ENCODE measurements around the gene WIPI1. TPM values are rescaled to one million over a fixed set of nuclear protein-coding genes. Genes with fewer than 3 reads are reported as not detected.

Gene WIPI1
- total RNA-seq, 2 experiments from 2014 or later, result 34.4 to 43.5 TPM

DNA sequence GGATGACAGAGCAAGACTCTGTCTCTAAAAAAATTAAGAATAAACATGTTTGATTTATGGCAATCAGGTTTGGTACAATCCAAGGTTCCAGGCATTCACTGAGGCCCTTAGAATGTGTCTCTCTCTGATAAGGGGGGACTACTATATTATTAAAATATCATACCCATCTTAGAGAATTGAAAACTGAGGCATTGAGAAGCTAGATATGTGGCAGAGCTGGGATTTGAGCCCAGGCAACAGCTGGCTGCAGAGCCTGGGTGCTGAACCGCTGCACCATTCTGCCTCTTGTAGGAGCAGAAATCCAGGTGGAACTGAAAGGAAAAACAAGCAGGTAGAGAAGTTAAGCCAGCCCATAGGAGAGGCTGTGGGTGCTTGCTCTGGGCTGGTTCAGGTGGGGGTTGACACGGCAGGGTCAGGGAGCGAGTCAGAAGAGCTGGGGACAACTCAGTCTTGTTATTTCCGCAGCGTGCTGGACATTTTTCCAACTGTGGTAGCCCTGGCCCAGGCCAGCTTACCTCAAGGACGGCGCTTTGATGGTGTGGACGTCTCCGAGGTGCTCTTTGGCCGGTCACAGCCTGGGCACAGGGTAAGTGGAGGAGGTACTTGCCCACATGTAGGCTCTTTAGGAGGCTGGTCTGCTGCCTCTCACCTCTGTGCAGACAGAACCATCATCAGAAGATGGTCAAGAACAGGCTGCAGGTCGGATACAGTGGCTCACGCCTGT is 62.5 kb downstream of the WIPI1 start:
- no peaks in the 10 kb centered on the region for H3K79me2 ChIP-seq (ENCODE audit: insufficient read depth, low read depth, low read length)
- CTCF ChIA-PET (ENCODE audit: unreplicated experiment), result interaction anchor here (0.9 to 1.0 kb wide), 2 partner anchors 119 to 130 kb away, joined by 3 read pairs; no protein-coding TSS in a partner anchor

GRCh38 chr17:68391561-68392268 is 65.6 kb downstream of the WIPI1 start:
- Histone ChIP-seq H3K27ac (ENCODE audit: low read depth, low read length, poor library complexity, severe bottlenecking) (no peak overlapping the region), H4K20me1 (ENCODE audit: insufficient read depth, low read length) (no peaks in the 10 kb centered on the region), H3K9me2 (ENCODE audit: insufficient read depth, low read length) (no peaks in the 10 kb centered on the region), H2AFZ (ENCODE audit: low read length) (no peak overlapping the region), H3K36me3 (ENCODE audit: insufficient read depth, low read length) (no peaks in the 10 kb centered on the region; the same call in 1 of the 2 replicates), H3K4me2 (ENCODE audit: low read length) (no peak overlapping the region), H3K4me3 (ENCODE audit: low read depth, low read length, poor library complexity, severe bottlenecking) (no peak overlapping the region), H3K9me3 (ENCODE audit: low read length) (no peaks in the 10 kb centered on the region; the same call in 1 of the 2 replicates), H3K79me2 (ENCODE audit: insufficient read depth, low read depth, low read length) (no peaks in the 10 kb centered on the region), H3K4me1 (ENCODE audit: insufficient read depth, low read length, poor library complexity, severe bottlenecking) (no peaks in the 10 kb centered on the region)
- CTCF ChIA-PET (ENCODE audit: unreplicated experiment), result no interaction called here
- POLR2A ChIA-PET, result interaction anchor here (0.5 to 1.3 kb wide), 5 partner anchors 7 to 1252 kb away, joined by 3 to 4 read pairs (median 3); no protein-coding TSS in a partner anchor
- TF ChIP-seq EZH2phosphoT487 (IDR thresholded peaks at IDR 0.05; ENCODE audit: borderline replicate concordance, low read depth, low read length), result no peak
- TF ChIP-seq, protein P1, sequence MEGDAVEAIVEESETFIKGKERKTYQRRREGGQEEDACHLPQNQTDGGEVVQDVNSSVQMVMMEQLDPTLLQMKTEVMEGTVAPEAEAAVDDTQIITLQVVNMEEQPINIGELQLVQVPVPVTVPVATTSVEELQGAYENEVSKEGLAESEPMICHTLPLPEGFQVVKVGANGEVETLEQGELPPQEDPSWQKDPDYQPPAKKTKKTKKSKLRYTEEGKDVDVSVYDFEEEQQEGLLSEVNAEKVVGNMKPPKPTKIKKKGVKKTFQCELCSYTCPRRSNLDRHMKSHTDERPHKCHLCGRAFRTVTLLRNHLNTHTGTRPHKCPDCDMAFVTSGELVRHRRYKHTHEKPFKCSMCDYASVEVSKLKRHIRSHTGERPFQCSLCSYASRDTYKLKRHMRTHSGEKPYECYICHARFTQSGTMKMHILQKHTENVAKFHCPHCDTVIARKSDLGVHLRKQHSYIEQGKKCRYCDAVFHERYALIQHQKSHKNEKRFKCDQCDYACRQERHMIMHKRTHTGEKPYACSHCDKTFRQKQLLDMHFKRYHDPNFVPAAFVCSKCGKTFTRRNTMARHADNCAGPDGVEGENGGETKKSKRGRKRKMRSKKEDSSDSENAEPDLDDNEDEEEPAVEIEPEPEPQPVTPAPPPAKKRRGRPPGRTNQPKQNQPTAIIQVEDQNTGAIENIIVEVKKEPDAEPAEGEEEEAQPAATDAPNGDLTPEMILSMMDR (conservative IDR thresholded peaks at IDR 0.05; ENCODE audit: low read length), result no peak
- intact Hi-C loops (cut with micrococcal nuclease; ENCODE audit: unreplicated experiment), result no loop called here
- no peak for DNase-seq (ENCODE audit: low spot score)
- no TSS peak for BruUV-seq (replicated peaks)

More for the DNA sequence above, 62.5 kb downstream of the WIPI1 start:
- no peaks in the 10 kb centered on the region for H3K9me2 ChIP-seq (ENCODE audit: insufficient read depth, low read length)
- no peak overlapping the region for H3K4me3 ChIP-seq (ENCODE audit: low read depth, low read length, poor library complexity, severe bottlenecking)
- H4K20me1 ChIP-seq (ENCODE audit: insufficient read depth, low read length), result no peaks in the 10 kb centered on the region
- no TSS peak for BruUV-seq (replicated peaks)
- TF ChIP-seq, protein P1 (conservative IDR thresholded peaks at IDR 0.05; ENCODE audit: low read length), result no peak
- no peak overlapping the region for H3K4me2 ChIP-seq (ENCODE audit: low read length)
- no peaks in the 10 kb centered on the region; the same call in 1 of the 2 replicates for H3K36me3 ChIP-seq (ENCODE audit: insufficient read depth, low read length)
- H3K27ac ChIP-seq (ENCODE audit: low read depth, low read length, poor library complexity, severe bottlenecking), result no peak overlapping the region
- intact Hi-C loops (cut with micrococcal nuclease; ENCODE audit: unreplicated experiment), result loop anchor here (5.0 kb wide), 1 partner anchor 52 kb away; no protein-coding TSS in a partner anchor
- peaks cover 18% of the 10 kb centered on the region for H3K4me1 ChIP-seq (ENCODE audit: insufficient read depth, low read length, poor library complexity, severe bottlenecking)
- no peaks in the 10 kb centered on the region; the same call in 1 of the 2 replicates for H3K9me3 ChIP-seq (ENCODE audit: low read length)
- no peak overlapping the region for H2AFZ ChIP-seq (ENCODE audit: low read length)
- POLR2A ChIA-PET, result interaction anchor here (0.5 to 1.6 kb wide), 6 partner anchors 10 to 212 kb away, joined by 3 to 5 read pairs (median 4); no protein-coding TSS in a partner anchor
- no peak for DNase-seq (ENCODE audit: low spot score)

Data from OCI-LY7 (cell line).